GM19438 (cell line): ENCODE measurements around the gene ALKBH6.

ENCODE experiments used
- ATAC-seq: cut with Tn5 transposase; IDR thresholded peaks from one replicate; pipeline ENCODE4 v1.9.1; 2021; ENCODE audit warnings: low read depth; ENCODE audit not compliant: unreplicated experiment

The ALKBH6 gene

DNA sequence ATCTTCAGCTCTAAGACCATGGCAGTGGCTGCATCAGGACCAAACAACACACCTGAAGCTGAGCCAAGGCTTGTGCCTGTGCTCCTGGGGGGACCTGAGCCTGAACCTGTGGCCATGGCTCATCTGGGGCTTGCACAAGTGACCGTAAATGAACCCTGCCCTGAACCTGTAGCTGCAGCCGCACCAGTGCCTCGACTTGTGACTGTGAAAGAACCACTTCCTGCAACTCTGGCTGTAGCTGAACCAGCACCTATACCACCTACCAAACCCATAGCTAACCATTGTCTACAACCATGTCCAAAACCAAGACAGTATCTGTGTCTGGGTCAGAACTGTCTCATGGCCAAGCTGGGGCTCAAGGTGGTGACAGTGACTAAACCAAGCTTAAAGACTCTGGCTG lies 47.2 kb downstream of the ALKBH6 start:
- ATAC-seq: no peak

DNA sequence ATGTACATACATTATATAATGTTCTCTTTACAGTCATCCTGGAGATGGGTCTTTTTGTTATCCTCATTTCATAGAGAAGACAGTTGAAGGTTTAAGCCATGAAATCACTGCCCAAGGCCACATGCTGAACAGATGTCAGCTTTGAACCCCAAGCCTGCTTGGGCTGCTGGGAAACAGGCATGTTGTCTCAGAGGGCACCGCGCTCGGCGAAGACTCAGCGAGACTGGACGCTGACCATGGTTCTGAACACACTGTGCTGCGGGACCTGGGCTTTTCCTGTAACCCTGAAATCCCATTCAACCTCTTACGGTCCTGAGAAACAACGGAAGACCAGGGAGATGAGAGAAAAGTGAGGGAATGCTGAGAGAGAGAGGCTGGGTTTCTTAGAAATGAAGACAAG lies 50.5 kb downstream of the ALKBH6 start:
- no peak for ATAC-seq

GRCh38 chr19:35960432-35960972 lies 53.5 kb downstream of the ALKBH6 start:
- ATAC-seq: no peak

DNA sequence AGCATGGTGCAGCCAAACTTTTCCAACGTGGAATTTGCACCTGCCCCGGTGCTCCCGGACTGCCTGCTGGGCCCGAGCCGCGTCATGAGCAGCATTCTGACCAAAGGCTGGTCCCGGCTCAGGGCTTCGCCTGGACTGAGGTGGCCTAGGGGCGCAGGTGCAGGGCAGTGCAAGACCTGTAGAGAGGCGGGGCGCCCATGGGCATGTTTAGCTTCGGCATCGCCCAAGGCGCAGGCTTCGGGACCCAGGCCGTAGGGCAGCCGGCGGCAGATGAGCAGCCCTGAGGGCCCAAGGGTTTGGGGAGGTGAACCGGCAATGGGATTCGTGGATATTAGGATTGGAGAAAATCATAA lies 54.1 kb downstream of the ALKBH6 start:
- no peak for ATAC-seq
